GM23338 (cell line): ENCODE results near the gene PROSER2.

Experiments used
- CREB1 ChIP-seq: fragments of 250-450 bp; sonication (Bioruptor Pico); IDR thresholded peaks from 2 replicates; pipeline ENCODE4 v1.5.0; 2020; ENCODE audit warnings: low read depth, mild to moderate bottlenecking, moderate library complexity
- CTCF ChIP-seq, 2 experiments: fragments of 200-600 bp in 1 of 2; sonication (generic) in 1 of 2; conservative IDR thresholded peaks; 2 replicates each; pipeline versions ENCODE4 v1.5.1 to v1.6.1; 2016 to 2017; ENCODE audit warnings: antibody characterized with exemption in 2 of 2, low read depth in 2 of 2, mild to moderate bottlenecking in 2 of 2, moderate library complexity in 1 of 2
- ETS1 ChIP-seq: IDR thresholded peaks from 2 replicates; pipeline ENCODE4 v1.6.1; 2016; ENCODE audit warnings: antibody characterized with exemption
- EZH2 ChIP-seq: fragments of 200-600 bp; sonication (generic); IDR thresholded peaks from one replicate; pipeline ENCODE4 v1.8.0; 2017; ENCODE audit warnings: antibody characterized with exemption, mild to moderate bottlenecking, low read depth; ENCODE audit not compliant: unreplicated experiment
- EZH2phosphoT487 ChIP-seq: fragments of 200-600 bp; sonication (generic); IDR thresholded peaks from one replicate; pipeline ENCODE4 v1.8.1; 2018; ENCODE audit warnings: antibody characterized with exemption; ENCODE audit not compliant: unreplicated experiment
- JUNB ChIP-seq: IDR thresholded peaks from one replicate; pipeline ENCODE4 v1.6.1; 2016; ENCODE audit warnings: antibody characterized with exemption; ENCODE audit not compliant: unreplicated experiment
- NANOG ChIP-seq: IDR thresholded peaks from 2 replicates; pipeline ENCODE4 v1.6.1; 2016; ENCODE audit warnings: antibody characterized with exemption, borderline replicate concordance
- POLR2AphosphoS5 ChIP-seq: IDR thresholded peaks from 2 replicates; pipeline ENCODE4 v1.6.1; 2016; ENCODE audit warnings: antibody characterized with exemption, low read depth
- REST ChIP-seq: IDR thresholded peaks from one replicate; pipeline ENCODE4 v1.6.1; 2018; ENCODE audit warnings: antibody characterized with exemption; ENCODE audit not compliant: unreplicated experiment
- ZNF114 ChIP-seq: fragments of 250-450 bp; sonication (Bioruptor Pico); IDR thresholded peaks from 2 replicates; pipeline ENCODE4 v1.5.0; 2020; ENCODE audit warnings: mild to moderate bottlenecking, moderate library complexity
- ZNF331 ChIP-seq: fragments of 250-450 bp; sonication (Bioruptor Pico); IDR thresholded peaks from 2 replicates; pipeline ENCODE4 v1.5.0; 2020; ENCODE audit warnings: low read depth, mild to moderate bottlenecking, moderate library complexity

- TF ChIP-seq EZH2 (no peak), CTCF (conservative IDR thresholded peaks at IDR 0.05; ENCODE audit: low read depth in 2 of 2) (no peak), POLR2AphosphoS5 (no peak), CREB1 (CRISPR knock-in tag) (no peak), REST (no peak), NANOG (no peak), EZH2phosphoT487 (no peak), ETS1 (no peak), ZNF331 (CRISPR knock-in tag) (no peak), ZNF114 (CRISPR knock-in tag) (no peak), JUNB (no peak)
Observed at GRCh38 chr10:11775412-11775811, 47.7 kb upstream of the PROSER2 start.
